DND-41 (cell line): ENCODE measurements around the gene CST6.

ENCODE experiments used
- CTCF ChIP-seq: IDR thresholded peaks from 2 replicates; pipeline ENCODE4 v1.5.1; 2012; ENCODE audit warnings: borderline replicate concordance, low read length, moderate library complexity, mild to moderate bottlenecking; ENCODE audit not compliant: poor library complexity, severe bottlenecking; ENCODE audit errors: extremely low read depth
- EZH2 ChIP-seq: IDR thresholded peaks from 3 replicates; pipeline ENCODE4 v1.6.1; 2012; ENCODE audit warnings: borderline replicate concordance, low read depth, mild to moderate bottlenecking, moderate library complexity, low read length, inconsistent platforms; ENCODE audit not compliant: severe bottlenecking

DNA sequence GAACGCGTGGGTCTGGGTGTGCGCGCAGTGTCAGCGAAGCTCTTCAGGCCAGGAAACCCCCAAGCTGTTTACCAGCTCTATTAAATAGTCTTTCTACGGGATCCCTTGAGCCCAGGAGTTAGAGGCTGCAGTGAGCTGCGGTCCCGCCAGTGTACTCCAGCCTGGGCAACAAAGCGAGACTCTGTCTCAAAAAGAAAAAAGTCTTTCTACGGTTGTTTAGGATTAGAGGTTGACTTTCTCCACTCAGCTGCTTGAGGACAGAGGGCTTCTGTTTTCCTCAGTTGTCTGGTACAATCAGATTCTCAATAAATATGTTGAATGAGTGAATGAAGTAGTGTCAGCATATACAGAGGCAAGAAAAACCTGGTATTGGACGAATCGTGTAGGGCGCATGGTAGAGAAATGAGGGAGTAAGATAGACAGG is 49.7 kb upstream of the CST6 start:
- no peak for TF ChIP-seq CTCF
- no peak for TF ChIP-seq EZH2
